ENCODE results near the gene SPDL1.

SPDL1 gene, protein sequence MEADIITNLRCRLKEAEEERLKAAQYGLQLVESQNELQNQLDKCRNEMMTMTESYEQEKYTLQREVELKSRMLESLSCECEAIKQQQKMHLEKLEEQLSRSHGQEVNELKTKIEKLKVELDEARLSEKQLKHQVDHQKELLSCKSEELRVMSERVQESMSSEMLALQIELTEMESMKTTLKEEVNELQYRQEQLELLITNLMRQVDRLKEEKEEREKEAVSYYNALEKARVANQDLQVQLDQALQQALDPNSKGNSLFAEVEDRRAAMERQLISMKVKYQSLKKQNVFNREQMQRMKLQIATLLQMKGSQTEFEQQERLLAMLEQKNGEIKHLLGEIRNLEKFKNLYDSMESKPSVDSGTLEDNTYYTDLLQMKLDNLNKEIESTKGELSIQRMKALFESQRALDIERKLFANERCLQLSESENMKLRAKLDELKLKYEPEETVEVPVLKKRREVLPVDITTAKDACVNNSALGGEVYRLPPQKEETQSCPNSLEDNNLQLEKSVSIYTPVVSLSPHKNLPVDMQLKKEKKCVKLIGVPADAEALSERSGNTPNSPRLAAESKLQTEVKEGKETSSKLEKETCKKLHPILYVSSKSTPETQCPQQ

DNA sequence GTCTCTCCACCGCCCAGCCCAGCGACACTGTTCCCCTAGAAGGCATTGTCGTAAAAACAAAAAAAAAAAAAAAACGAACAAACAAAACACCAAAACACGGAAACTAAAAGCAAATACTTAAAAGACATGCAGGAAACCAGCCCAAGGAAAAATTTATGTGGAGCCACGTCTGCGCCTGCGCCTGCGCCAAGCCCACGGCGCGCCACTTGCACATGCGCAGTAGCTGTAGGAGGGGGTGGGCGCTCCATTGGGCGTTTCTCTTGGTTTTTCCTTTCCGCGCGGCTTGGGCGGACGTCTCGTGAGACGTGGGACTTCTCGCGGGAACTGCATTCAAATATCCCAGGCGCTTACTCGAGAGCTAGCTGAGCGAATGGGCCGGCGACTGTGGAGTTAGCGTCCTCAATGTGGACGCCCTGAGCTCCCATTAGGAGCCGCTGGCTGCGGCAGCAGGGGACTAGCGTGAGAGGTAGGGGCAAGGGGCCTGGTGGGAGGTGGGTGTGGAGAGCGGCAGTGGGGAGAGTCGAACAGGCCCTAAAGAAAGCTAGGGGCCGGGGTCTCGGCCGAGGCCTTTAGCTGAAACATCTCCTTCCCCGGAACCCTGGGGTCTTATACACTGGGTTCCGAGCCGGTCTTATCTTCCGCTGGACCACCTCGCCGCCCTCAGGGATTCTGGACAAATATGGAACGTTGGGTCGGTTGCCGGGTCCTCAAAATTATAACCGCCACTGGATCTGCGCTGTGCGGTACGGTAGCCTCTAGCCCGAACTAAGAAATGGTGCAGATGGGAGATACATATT lies at the start of gene SPDL1:
SPDL1 (plus strand) TSS at position 350 of the 797 bp plus-strand sequence. CDS start 4,644 bp downstream, outside the sequence.
- peak; percentile 96 for DNase-seq

DNA sequence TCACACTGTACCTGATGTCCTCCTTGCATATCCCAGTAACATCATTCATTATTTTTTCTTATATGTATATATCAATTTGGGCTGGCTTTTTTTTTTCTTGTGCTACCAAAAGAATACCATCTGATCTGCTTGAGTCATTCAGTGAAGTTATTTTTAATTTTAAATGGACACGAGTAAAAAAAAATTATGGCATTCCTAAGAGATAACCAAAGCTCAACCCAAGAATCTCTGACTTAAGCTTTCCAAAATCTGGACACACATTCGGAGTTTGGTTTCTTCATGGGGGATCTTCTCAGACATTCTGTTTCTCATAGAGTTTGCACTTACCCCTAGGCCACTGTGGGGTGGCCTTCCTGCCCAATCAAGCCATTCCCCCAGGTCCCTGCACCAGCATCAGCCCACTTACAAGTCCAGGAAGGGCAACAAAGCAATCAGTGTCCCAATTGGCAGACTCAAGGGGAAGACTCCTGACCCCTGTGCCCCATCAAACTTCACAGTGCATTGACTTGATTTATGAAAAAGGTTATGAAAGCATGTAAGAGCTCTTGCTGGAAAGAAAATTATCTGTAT lies 49.2 kb upstream of the SPDL1 start:
- DNase-seq: no peak

DNA sequence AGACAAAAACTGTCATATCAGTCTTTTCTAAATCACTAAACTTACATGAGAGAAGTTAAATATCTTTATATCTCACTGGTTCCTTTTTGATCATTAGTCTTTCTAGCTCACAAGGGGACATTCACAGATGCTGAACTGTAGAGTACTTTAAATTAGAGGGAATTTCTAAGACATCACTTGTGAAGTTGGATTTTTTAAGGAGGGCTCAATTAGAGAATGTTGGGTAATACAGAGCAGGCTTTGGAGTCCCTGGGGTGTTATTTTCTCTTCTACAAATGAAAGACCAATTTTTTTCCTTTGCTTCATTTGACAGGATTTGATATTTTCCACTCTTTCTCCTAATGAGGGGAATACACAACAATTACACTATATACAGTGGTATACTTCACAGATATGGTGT lies 48.6 kb upstream of the SPDL1 start:
- no peak for DNase-seq

DNA sequence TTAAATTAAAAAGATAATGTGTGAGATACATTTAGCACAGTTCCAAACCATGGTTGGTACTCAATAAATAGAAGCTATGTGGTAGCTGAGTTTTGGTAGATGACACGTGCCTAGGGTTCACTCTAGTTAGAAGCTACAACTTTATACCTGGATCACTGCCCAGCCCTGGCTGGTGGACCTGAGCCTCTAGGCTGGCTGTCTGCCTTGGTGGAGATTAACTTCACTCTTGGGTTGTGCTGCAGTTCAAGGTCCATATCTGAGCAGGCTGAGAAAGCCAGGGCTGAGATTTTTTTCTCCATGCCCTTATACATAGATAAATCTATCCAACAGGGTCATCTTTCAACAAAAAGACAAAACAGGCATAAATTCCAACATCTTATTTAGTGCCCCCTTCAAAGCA lies 44.6 kb upstream of the SPDL1 start:
- no peak for DNase-seq

DNA sequence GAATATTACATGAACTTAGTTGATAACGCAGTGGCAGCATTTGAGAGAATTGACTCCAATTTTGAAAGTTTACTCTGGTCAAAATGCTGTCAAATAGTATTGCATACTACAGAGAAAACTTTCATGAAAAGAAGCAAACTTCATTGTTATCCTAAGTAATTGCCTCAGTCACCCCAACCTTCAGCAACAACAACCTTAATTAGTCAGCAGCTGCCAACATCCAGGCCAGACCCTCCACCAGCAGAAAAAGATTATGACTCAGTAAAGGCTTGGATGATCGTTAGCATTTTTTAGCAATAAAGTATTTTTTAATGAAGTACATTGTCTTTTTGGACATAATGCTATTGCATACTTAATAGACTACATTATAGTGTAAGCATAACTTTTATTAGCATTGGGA lies 40.8 kb upstream of the SPDL1 start:
- no peak for DNase-seq

DNA sequence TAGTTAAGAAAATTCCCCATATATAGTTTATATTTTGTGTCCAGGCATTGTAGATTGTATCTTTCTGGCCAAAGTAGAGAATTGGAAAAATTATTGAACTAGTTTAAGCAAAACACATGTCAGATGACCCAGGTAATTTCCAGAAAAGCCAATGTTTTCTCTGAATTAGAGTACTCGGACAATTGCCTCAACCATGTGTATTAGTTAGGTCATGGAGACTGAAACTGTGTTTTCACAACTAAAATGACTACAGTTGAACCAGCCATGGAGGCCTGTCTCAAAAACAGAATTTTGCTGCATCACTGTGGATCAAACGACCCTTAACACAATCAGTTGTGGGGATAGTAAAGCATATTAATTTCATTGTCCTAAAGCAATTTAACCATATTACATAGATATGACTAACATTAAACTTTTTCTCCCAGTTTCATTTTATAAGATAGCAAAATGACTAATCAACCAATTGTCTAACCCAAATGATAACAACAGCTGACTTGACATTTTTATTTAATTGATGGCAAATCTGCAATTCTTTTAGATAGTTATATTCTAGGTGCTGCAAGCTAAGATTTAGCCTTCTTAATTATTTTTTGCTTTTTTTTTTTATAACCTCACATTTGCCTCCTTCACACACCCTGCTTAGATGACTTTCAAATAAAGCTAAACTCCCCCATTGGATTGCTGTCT lies 39.2 kb upstream of the SPDL1 start:
- no peak for DNase-seq

DNA sequence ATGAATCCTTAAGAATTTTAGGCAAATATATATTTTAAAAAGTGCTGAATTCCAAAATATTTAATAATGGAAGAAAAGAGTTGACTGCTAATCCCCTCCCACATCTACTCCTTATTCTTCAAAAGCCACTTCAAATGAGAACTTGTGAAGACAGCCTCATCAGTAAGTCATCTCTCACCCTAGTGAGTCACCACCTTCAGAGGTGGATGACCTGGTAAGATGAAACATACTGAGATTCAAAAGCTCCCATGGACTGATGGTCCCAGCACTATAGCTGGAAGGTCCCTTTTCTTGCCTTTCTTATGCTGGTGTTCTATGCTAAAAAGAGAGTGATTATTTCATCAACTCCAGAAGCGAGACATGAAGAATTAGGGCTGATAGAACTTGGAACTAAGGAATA lies 37.8 kb upstream of the SPDL1 start:
- peak; percentile 72 for DNase-seq

DNA sequence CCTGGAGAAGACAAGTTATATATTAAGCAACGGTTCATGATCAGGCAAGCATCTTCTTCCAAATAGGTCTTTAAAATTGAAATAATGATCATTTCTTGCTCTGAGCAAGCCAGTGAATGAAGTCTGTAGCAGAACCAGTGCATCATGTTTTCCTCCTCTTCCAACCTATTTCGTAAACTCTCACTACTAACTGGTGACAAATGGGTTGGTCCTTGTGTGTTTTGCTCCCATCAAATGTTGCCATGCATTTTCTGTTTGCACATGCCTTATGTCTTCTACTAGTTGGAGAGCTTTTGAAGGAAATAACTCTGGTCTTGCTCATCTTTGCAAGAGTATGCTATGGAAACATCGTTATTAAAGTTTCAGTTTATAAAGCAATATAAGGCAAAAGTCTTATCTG lies 37.2 kb upstream of the SPDL1 start:
- DNase-seq: no peak

DNA sequence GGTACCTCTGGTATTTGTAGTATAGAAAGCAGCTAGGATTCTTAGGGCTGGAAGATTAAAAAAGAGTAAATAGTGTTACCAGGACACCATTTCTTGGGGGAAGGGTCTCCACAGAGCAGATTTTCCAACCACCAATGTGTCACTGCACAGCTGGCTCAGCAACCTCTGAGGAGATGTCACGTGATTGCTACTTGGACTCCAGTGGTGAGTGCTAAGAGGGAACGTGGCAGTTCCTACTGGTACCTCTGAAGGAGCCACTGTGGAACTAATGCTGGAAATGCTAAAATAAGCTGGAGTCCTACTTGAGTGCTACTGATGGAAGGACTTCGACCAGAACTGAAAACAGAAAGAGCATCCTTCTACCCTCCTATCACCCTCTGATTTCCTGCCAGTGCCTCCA lies 36.1 kb upstream of the SPDL1 start:
- no peak for DNase-seq

DNA sequence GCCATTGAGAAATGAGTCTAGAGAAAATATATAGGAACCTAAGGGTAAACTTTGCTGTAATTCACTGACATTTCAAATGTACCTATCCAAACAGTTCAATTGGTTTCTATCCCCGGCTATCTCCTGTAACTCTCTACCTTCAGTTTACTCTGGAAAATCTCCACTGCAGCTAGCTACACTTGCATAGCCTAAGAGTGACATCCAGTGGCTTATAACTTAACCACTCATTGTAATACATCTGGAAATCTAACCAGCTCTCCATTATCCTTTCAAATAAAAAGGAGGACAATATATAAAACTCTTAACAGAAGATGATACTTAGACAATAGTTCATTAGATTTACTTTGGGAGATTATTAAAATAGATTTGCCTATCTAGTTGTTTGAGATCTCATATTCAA lies 35.3 kb upstream of the SPDL1 start:
- peak; percentile 80 for DNase-seq

DNA sequence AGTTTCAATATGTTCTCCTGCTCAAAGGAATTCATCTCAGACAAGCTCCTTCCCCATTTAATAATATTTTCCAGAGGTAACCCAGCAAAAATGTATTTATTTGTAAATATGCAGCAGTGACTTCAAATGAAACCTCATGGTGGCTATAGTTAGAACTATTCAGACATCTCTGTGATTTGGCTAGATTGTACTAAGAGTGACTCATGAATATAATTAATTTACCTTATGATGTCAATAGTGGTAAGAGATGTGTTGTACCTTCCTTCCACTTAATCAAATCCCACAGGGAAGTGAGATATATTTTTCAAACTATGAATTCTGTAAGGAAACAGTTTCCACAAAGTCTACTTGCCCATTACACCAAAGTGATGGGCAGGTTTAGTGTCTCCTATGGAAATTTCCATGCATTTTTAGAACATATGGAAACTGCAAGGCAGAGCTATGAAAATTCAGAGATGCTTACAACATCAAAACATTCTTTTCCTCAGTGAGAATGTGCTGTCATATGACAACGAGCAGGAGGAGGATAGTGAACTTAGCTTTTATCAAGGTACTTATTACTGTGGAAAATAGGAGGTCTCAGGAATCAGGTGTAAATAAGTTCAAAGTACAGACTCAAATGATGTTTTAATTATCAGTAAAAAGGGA lies 34.0 kb upstream of the SPDL1 start:
- DNase-seq: no peak

DNA sequence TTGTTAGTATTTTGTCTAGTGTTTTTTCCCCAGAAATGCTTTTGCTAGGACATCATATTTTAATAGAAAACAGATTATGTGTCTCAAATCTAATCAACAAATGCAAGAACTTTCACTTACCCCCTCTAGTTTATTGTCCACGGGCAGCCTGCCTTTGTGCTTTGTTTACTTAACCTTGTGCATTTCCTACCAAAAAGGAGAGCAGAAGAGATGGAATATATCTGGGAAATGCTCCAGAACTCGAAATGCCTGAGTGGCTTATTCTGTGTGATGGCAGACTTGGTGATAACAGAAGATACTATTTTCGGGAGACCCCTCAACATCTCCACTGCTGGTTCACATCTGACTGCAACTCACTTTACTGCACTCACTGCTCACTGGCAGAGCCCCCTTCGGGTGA lies 33.3 kb upstream of the SPDL1 start:
- no peak for DNase-seq

DNA sequence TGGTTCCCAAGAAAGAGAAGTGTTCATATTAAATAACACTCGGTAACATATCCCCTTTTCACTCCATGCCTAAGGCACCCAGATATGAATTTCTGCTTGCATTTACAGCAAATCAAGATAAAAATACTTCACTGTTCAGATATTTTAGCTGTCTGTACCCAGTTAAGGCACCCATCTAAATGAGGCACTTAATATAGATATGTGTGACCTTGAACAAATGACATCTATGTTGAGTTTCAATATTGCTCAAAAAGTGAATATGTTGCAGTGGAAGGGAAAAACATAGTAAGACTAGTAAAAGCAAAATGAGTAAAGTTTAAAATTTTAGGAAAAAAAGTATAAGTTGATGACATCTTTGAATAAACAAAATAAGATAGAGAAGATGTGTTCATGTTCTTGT lies 32.4 kb upstream of the SPDL1 start:
- no peak for DNase-seq

DNA sequence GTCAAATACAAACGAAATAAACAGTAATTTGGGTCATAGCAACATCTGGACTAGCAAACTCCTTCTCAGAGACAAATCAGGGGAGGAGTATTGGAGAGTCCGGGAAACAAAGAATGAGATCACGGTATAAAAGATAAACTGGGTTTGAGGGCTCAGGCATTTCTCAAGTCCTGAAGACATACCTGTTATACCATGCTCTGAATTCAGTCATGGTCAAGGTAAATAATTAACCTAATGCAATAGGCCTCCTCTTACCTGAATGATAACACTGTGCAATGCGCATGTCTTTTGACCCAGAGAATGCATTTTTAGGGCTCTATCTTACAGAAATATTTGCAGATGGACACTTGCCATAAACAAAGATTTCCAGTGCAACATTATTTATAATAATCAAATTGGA lies 31.9 kb upstream of the SPDL1 start:
- no peak for DNase-seq

DNA sequence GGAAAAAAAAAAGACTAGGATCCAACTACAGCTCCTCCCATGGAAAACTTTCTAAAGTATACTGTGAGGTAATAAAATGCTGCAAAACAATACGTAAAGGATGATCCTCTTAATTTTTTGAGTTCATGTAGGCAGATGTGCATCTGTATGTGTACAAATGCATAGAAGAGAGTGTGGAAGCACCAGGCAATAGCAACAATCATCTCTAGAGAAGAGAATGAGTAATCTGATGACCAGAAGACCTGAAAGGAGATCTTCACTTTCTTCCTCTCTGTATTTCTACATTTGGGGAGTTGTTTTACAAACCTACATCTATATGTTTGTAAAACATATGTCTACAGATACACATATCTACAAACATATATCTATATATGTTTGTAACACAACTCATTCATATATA lies 29.3 kb upstream of the SPDL1 start:
- no peak for DNase-seq

DNA sequence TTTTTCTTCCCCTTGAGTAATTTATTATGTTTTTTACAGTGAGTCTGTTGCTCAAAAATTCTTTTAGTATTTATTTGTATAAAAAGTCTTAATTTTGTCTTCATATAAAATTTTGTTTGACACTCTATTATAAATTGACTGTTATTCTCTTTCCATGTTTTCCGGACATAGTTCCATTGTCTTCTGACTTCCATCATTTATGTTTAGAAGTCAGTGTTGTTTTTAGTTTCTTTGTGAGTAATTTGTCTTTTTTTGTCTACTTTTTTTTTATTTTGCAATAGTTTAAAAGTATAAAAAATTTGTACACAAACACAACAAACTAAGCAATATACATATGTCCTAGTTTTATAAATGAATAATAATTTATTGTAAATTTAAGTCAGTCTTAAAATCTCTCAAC lies 25.7 kb upstream of the SPDL1 start:
- DNase-seq: no peak

DNA sequence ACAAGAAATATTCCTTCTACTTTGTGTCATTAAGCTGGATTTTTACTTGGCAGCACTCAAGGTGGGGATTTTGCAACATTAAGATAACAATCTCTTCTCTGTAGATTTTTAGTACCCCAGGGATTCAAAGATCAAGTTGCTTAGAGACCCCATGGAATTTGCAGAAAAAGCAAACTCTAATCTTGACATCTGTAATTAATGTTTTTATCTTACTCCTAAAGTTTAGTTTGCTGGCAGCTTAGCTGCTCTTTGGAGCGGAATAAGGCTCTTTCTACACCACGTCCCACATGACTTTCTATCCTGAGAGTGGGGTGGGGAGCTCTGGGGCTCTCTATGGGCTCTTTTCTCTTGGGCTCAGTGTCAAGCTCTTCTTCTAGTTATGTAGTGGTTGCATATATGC lies 21.7 kb upstream of the SPDL1 start:
- DNase-seq: no peak

DNA sequence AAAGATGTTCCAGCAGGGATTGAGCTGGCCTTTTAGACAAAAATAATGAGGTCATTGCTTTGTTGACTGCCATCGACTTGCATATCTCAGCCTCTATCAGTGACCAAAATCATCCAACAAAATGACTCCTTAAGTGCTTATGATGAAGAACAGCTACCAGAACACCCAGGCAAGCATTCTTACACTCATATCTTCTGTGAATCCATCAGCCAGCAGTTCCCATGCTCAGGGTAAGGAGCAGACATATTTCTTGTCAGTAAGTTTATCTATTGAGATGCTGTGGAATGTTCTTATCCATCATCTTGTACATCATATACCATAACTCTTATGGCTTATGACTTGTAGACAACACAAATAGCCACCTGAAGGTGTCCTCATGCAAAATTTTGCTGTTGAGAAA lies 20.2 kb upstream of the SPDL1 start:
- DNase-seq: no peak

DNA sequence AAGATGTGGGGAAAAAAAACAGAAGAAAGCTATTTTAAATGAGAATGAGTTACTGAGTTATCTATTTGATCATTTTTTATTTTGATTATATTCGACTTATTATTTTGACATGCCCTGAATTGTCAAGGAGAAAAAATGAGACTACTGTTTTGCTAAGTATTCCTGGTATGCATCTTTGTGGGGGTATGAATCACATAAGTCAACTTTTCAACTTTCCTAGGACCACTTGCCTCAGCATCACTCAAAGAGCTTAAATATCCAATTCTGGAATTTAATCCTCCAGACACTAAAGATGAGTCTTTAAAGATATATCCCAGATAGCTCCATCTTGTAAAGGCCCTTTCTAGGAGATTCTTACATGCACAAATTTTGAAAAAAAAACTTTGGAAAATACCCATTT lies 17.4 kb upstream of the SPDL1 start:
- DNase-seq: no peak

DNA sequence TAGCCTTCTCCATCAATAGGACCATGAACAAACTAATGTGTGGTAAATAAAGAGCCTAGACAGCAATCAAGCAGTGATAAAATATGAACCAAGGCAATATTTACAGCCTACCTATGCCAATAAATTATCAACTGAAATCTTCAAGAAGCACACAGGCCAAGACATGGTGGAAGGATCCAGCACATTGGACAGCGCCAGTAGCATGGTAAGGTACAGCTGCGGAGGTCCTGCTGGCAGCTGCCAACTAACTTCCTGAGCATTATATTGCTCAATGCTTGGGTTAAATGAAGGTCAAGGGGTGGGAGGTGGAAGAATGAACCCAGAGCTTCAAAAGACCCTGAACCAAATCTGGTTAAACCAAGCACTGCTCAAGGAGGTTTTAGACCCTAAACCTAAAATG lies 16.5 kb upstream of the SPDL1 start:
- DNase-seq: no peak

DNA sequence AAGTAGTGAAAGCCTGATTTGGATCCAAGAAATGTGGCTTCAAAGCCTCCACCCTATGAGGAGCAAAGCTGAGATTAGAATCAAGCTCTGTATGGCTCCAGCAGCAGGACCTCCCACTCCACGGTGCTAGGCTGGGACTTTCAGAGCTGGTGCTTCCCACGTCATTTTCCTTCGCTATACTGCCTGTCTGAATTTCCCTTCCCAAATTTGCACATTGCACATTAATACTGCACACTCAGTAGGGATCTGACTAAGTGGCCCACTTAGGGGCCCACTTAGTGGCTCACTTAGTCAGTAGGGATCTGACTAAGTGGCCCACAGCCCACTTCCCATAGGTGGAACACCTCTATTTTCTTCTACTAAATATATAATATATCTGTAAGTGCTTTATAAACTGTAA lies 14.1 kb upstream of the SPDL1 start:
- no peak for DNase-seq

DNA sequence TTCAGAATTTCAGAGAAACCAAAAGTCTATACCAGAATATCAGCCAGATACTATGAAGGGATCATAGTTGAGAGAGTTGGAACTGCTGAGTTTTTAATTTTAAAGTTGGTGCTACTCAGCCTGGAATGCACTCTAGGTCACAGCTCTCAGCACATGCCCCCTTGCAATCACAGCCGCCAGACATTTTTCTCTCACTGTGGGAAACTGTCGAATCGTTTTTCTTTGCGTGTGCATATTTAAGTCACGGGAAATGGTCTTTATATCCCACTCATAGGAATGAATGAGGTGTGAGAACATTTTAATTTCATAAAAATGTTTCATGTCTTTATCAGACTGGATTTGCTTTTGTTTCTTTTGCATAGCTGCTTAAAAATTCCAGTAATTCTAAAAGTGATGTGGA lies 12.2 kb upstream of the SPDL1 start:
- no peak for DNase-seq
